Measurements from ENCODE around the gene NLRP9. TPM values are rescaled to one million over a fixed set of nuclear protein-coding genes. Genes with fewer than 3 reads are reported as not detected.

NLRP9 gene
- not detected in 2 replicates for total RNA-seq

DNA sequence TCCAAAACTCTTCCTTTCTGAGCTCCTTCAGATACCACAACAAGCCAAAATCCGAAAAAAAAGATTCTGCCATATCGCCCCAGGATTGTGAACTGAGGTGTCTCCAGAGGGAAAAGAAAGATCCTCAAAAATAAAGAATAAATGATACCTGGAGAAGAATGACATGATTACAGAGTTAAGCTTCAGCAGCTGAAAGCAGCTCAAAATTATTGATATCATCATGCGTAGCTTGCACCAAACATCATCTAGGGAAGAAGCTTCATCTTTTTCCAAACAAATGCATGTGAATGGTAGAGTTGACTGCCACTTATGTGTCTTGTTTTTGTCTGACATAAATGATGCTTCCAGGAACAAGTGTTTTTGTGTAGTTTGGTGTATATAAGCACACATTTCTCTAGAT is at the start of gene NLRP9:
NLRP9 (minus strand) TSS at position 101 of the 400 bp plus-strand sequence; CDS start at position 73, 28 bp downstream.

DNA sequence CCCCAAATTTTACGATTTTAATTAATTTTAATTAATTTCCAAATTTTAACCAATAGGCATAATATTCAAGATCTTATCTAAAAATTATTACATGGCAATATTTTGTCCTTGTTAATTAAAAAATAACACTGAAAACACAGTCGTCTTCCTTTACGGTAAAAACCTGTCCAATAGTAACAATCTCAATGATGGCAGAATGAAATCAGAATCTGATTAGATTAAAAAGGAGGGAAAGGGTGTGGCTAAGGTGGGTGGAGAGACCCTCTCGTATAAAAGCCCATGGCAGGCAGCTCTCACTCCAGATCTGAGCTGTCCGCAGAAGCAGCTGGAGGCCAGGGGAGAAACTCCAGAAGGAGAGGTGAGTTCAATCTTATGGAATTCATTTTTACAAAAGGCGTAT is 30.6 kb upstream of the NLRP9 start, which contains the start of gene RFPL4AL1:
RFPL4AL1 (plus strand) TSS at position 301 of the 400 bp plus-strand sequence. CDS start 2,687 bp downstream, outside the sequence.

DNA sequence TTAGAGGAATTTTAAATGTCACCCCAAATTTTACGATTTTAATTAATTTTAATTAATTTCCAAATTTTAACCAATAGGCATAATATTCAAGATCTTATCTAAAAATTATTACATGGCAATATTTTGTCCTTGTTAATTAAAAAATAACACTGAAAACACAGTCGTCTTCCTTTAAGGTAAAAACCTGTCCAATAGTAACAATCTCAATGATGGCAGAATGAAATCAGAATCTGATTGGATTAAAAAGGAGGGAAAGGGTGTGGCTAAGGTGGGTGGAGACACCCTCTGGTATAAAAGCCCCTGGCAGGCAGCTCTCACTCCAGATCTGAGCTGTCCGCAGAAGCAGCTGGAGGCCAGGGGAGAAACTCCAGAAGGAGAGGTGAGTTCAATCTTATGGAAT is 20.6 kb upstream of the NLRP9 start, which contains the start of gene RFPL4A:
RFPL4A (plus strand) TSS at position 301 of the 400 bp plus-strand sequence. CDS start 2,704 bp downstream, outside the sequence.

DNA sequence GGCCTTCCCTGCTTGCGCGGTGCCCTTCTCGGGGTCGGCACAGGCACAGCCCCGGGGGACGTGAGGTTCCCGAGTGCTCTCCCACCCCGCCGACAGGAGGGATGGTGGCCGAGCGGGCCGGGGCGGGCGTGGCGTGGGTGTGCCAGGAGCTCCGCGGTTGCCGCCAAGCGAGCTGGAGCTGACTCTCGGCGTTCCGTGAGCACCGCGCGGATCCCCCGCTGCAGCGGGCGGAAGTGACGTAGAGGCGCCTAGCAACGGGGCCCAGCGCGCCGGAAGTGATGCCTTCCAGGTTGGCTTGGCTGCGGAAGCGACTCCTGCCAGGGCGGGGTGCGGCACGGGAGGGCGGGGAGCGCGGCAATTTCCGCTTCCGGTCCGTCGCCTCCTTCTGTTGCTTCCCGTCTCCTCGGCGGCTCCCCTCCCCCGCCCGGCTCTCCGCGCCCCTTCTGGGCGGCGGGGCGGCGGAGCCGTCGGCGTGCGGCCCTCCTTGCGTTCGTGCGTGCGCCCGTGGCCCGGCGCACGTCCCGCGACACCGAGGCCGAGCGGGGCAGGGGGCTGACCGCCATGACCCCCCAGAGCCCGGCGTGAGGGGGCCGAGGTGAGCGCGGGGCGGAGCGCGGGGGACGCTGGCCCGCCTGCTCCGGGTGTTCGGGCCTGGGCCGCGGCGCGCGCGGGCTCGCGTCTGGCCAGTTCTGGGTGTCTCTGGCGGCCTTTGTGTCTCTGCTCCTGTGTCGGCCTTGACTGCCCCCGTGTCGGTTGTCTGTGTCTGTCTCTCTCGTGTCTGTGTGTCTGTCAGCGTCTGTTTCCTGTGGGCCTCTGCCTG is 63.2 kb downstream of the NLRP9 start, which contains the start of gene EPN1:
EPN1 (plus strand) TSS at position 386 of the 820 bp plus-strand sequence. CDS start 3,402 bp downstream, outside the sequence.

Other genes starting within 250 kb of the NLRP9 start
- gene SSC5D, start 250.0 kb downstream of the NLRP9 start, total RNA-seq: 0.32 and 2.3 TPM in 2 replicates
- not detected in 2 replicates for gene SBK2, start 201.3 kb downstream of the NLRP9 start, total RNA-seq
- 0.32 TPM in 1 of 2 replicates, not detected in the other for gene SBK3, start 192.9 kb downstream of the NLRP9 start, total RNA-seq
- gene ZNF579, start 157.6 kb downstream of the NLRP9 start, total RNA-seq: 3.2 TPM in 2 replicates
- gene FIZ1, start 138.9 kb downstream of the NLRP9 start, total RNA-seq: 1.8 and 2.6 TPM in 2 replicates
- 7.8 and 10.3 TPM in 2 replicates for gene ZNF524, start 138.1 kb downstream of the NLRP9 start, total RNA-seq
- 0.61 and 0.65 TPM in 2 replicates for gene ZNF865, start 132.8 kb downstream of the NLRP9 start, total RNA-seq
- 3.6 and 3.8 TPM in 2 replicates for gene ZNF784, start 113.8 kb downstream of the NLRP9 start, total RNA-seq
- gene ZNF580, start 97.4 kb downstream of the NLRP9 start, total RNA-seq: 1.9 and 2.7 TPM in 2 replicates
- 16.1 and 21.4 TPM in 2 replicates for gene ZNF581, start 94.8 kb downstream of the NLRP9 start, total RNA-seq
- 7.6 and 7.8 TPM in 2 replicates for gene CCDC106, start 90.2 kb downstream of the NLRP9 start, total RNA-seq
- 87.7 and 143 TPM in 2 replicates for gene U2AF2, start 83.4 kb downstream of the NLRP9 start, total RNA-seq
- 19.2 and 50.8 TPM in 2 replicates for gene EPN1, start 63.2 kb downstream of the NLRP9 start, total RNA-seq
- under 0.01 TPM in 1 of 2 replicates, not detected in the other for gene RFPL4A, start 20.7 kb upstream of the NLRP9 start, total RNA-seq
- gene RFPL4AL1, start 30.7 kb upstream of the NLRP9 start, total RNA-seq: not detected in 2 replicates
- not detected in 2 replicates for gene NLRP11, start 93.6 kb upstream of the NLRP9 start, total RNA-seq
- gene NLRP4, start 98.1 kb upstream of the NLRP9 start, total RNA-seq: not detected in 2 replicates
- gene NLRP13, start 193.9 kb upstream of the NLRP9 start, total RNA-seq: not detected in 2 replicates
- not detected in 2 replicates for gene NLRP8, start 209.4 kb upstream of the NLRP9 start, total RNA-seq
- not detected in 2 replicates for gene NLRP5, start 248.4 kb upstream of the NLRP9 start, total RNA-seq